ENCODE data around the gene JMJD8.

JMJD8 gene

GRCh38 chr16:689175-689897 is 5.2 kb upstream of the JMJD8 start:
- H2AFZ ChIP-seq (ENCODE audit: low read length), result peak overlapping the region; percentile 70
- DNase-seq, result no peak
- TF ChIP-seq CTCF (IDR thresholded peaks at IDR 0.05; ENCODE audit: low read length) (no peak), EZH2 (optimal IDR thresholded peaks at IDR 0.05; ENCODE audit: low read depth, low read length) (no peak), EZH2phosphoT487 (IDR thresholded peaks at IDR 0.05; ENCODE audit: low read length) (no peak)
- no peaks in the 10 kb centered on the region for H3F3A ChIP-seq (ENCODE audit: insufficient read depth, low read length)
- peaks cover 14% of the 10 kb centered on the region for H3K79me2 ChIP-seq (ENCODE audit: low read length)
- H3K36me3 ChIP-seq (replicated peaks; ENCODE audit: insufficient read depth, low read length), result no peaks in the 10 kb centered on the region
- peak overlapping the region; percentile 22; the same call in 1 of the 2 replicates for H3K27ac ChIP-seq (ENCODE audit: low read length)
- H4K20me1 ChIP-seq (ENCODE audit: insufficient read depth, low read length), result no peaks in the 10 kb centered on the region
- peaks cover 5% of the 10 kb centered on the region for H3K4me1 ChIP-seq (ENCODE audit: low read length)
- no peaks in the 10 kb centered on the region for H3K9me3 ChIP-seq (replicated peaks; ENCODE audit: insufficient read depth, low read length)
- H3K9me2 ChIP-seq (replicated peaks; ENCODE audit: insufficient read depth, low read length), result no peaks in the 10 kb centered on the region
- peak overlapping the region; percentile 96 for H3K4me2 ChIP-seq (ENCODE audit: low read depth, low read length)
- peak overlapping the region; percentile 88 for H3K9ac ChIP-seq (ENCODE audit: low read length)
- H3K27me3 ChIP-seq (replicated peaks; ENCODE audit: insufficient read depth, low read length), result peaks cover 32% of the 10 kb centered on the region
- H3K4me3 ChIP-seq (ENCODE audit: low read length), result peak overlapping the region; percentile 95

GRCh38 chr16:687499-687898 is 3.4 kb upstream of the JMJD8 start:
- peaks cover 17% of the 10 kb centered on the region for H3K27me3 ChIP-seq (replicated peaks; ENCODE audit: insufficient read depth, low read length)
- no peak overlapping the region for H3K4me2 ChIP-seq (ENCODE audit: low read depth, low read length)
- no peak overlapping the region for H2AFZ ChIP-seq (ENCODE audit: low read length)
- no peaks in the 10 kb centered on the region for H3K36me3 ChIP-seq (replicated peaks; ENCODE audit: insufficient read depth, low read length)
- H3K9me2 ChIP-seq (replicated peaks; ENCODE audit: insufficient read depth, low read length), result no peaks in the 10 kb centered on the region
- TF ChIP-seq EZH2 (optimal IDR thresholded peaks at IDR 0.05; ENCODE audit: low read depth, low read length), result no peak
- no peaks in the 10 kb centered on the region for H4K20me1 ChIP-seq (ENCODE audit: insufficient read depth, low read length)
- H3K4me3 ChIP-seq (ENCODE audit: low read length), result no peak overlapping the region
- no peak overlapping the region for H3K9ac ChIP-seq (ENCODE audit: low read length)
- peaks cover 5% of the 10 kb centered on the region for H3K4me1 ChIP-seq (ENCODE audit: low read length)
- DNase-seq, result no peak
- H3F3A ChIP-seq (ENCODE audit: insufficient read depth, low read length), result no peaks in the 10 kb centered on the region
- no peaks in the 10 kb centered on the region for H3K9me3 ChIP-seq (replicated peaks; ENCODE audit: insufficient read depth, low read length)
- H3K27ac ChIP-seq (ENCODE audit: low read length), result no peak overlapping the region
- peaks cover 27% of the 10 kb centered on the region for H3K79me2 ChIP-seq (ENCODE audit: low read length)

- Histone ChIP-seq H3K36me3 (replicated peaks; ENCODE audit: insufficient read depth, low read length) (no peaks in the 10 kb centered on the region), H3F3A (ENCODE audit: insufficient read depth, low read length) (no peaks in the 10 kb centered on the region), H4K20me1 (ENCODE audit: insufficient read depth, low read length) (no peaks in the 10 kb centered on the region), H3K27ac (ENCODE audit: low read length) (no peak overlapping the region), H3K9me2 (replicated peaks; ENCODE audit: insufficient read depth, low read length) (no peaks in the 10 kb centered on the region), H3K4me3 (ENCODE audit: low read length) (no peak overlapping the region), H3K4me2 (ENCODE audit: low read depth, low read length) (no peak overlapping the region), H3K4me1 (ENCODE audit: low read length) (peaks cover 6% of the 10 kb centered on the region), H3K27me3 (replicated peaks; ENCODE audit: insufficient read depth, low read length) (peaks cover 9% of the 10 kb centered on the region), H2AFZ (ENCODE audit: low read length) (no peak overlapping the region), H3K9me3 (replicated peaks; ENCODE audit: insufficient read depth, low read length) (no peaks in the 10 kb centered on the region), H3K79me2 (ENCODE audit: low read length) (peaks cover 36% of the 10 kb centered on the region), H3K9ac (ENCODE audit: low read length) (no peak overlapping the region)
- no peak for TF ChIP-seq EZH2 (optimal IDR thresholded peaks at IDR 0.05; ENCODE audit: low read depth, low read length)
- TF ChIP-seq CTCF (IDR thresholded peaks at IDR 0.05; ENCODE audit: low read length), result no peak
- TF ChIP-seq EZH2phosphoT487 (IDR thresholded peaks at IDR 0.05; ENCODE audit: low read length), result no peak
- DNase-seq, result no peak
Measured at GRCh38 chr16:686459-687260, 2.5 kb upstream of the JMJD8 start.

All from MM.1S (cell line).